Ovary (tissue), 9 donors: ENCODE data around the gene MOCS1. TPM values are rescaled to one million over a fixed set of nuclear protein-coding genes. Genes with fewer than 3 reads are reported as not detected.

ENCODE experiments used
- DNase-seq, 5 donors: peaks; one replicate each; pipeline ENCODE4 v3.0.0-alpha.2; 2019 to 2020
- H3K27ac ChIP-seq, 2 donors: fragments of 200-600 bp; one replicate each; pipeline versions ENCODE4 v1.5.1 to v1.8.0; 2019 to 2022
- H3K27me3 ChIP-seq: fragments of 200-600 bp; one replicate; pipeline ENCODE4 v1.8.0; 2022
- H3K36me3 ChIP-seq: fragments of 200-600 bp; sonication (generic); one replicate; pipeline ENCODE4 v1.5.1; 2019
- H3K4me1 ChIP-seq: one replicate; pipeline ENCODE4 v1.8.1; 2013; ENCODE audit warnings: mild to moderate bottlenecking, moderate library complexity; ENCODE audit not compliant: insufficient read depth
- H3K4me3 ChIP-seq: fragments of 200-600 bp; sonication (generic); one replicate; pipeline ENCODE4 v1.5.1; 2017
- H3K9me3 ChIP-seq, 2 donors: fragments of 200-600 bp in 1 of 2; sonication (generic) in 1 of 2; one replicate each; pipeline versions ENCODE4 v1.5.1 to v1.8.1; 2013 to 2019; ENCODE audit warnings: mild to moderate bottlenecking in 1 of 2, moderate library complexity in 1 of 2
- EP300 ChIP-seq: sonication (generic); formaldehyde crosslinking; IDR thresholded peaks from one replicate; pipeline ENCODE4 v1.6.1; 2017; ENCODE audit warnings: antibody characterized with exemption
- POLR2A ChIP-seq: fragments of 450-650 bp; IDR thresholded peaks from one replicate; pipeline ENCODE4 v1.6.1; 2017; ENCODE audit warnings: antibody characterized with exemption, mild to moderate bottlenecking, moderate library complexity
- WGBS, 3 donors: extraction: QIAGEN DNeasy Blood & Tissue Kit in 1 of 3; methylation state at CpG; one replicate each; pipeline versions ENCODE4 v1.1.5 to v1.1.7; 2013 to 2017; 5-methylcytosine and 5-hydroxymethylcytosine counted together
- intact Hi-C, 4 donors: fragments of 100-400 bp; cut with DNase I; formaldehyde crosslinking; loops; one replicate each; pipeline versions ENCODE4 v1.11.0 to v1.15.1; 2022 to 2023
- polyA plus RNA-seq, 2 donors: library from polyadenylated mRNA; stranded (reverse); fragments of 200-250 nt in 1 of 2; fragments of 350-450 nt in 1 of 2; fragmentation: Illumina TruSeq in 1 of 2; extraction: RNeasy Lipid Tissue Mini Kit (QIAGEN cat#74804) in 1 of 2; gene quantifications; one replicate each; pipeline ENCODE4 v1.2.3, GENCODE V29; 2013 to 2014
- total RNA-seq, 7 donors: library from RNA; depleted of rRNA in 2 of 7; stranded (reverse); fragments of >200 nt in 2 of 7; fragmentation: NEBNext Ultra II Directional in 3 of 7; extraction: Animal tissue kit (Norgen Biotek cat#: 25700) in 3 of 7; gene quantifications; one replicate each; pipeline versions ENCODE4 v1.1.0 to v1.2.4, GENCODE V29; 2016 to 2023
- TF ChIP-seq, protein P1 (sequence below), 3 donors: fragments of 450-650 bp in 2 of 3; fragments of 200-600 bp in 1 of 3; IDR thresholded peaks; one replicate each; pipeline versions ENCODE4 v1.5.1 to v1.8.0; 2016 to 2022; ENCODE audit warnings: antibody characterized with exemption in 3 of 3, mild to moderate bottlenecking in 1 of 3
- donor health status: DM: no; HTN: no; CAD: no; lungs with moderate emphysema.
- donor health status: DM: no; HTN: no; CAD: no.
- donor health status: Bipolar disorder and iron deficiency.
- donor health status: DM: yes; HTN: yes; CAD: no.
- donor health status: DM: no; HTN: no; CAD: no.
- donor health status: DM: yes; HTN: yes; CAD: no.

Gene MOCS1
- total and polyA plus RNA-seq, 9 donors, result 10.9 to 21.8 (median 16.7) TPM

DNA sequence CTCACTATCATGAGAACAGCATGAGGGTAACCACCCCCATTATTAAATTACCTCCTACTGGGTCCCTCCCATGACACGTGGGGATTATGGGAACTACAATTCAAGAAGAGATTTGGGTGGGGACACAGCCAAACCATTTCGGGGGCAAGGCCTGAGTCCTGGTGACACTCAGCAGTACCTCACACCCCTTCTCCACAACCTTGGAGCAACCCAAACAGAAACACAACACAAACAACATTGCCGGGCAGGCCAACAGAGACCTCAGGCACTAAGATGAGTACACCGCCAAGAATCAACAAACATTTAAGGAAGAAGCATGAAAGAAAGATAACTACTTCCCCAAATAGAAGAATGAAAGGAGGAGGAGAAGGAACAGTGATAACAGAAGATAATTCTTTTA is 16.9 kb downstream of the MOCS1 start:
- WGBS, 3 donors, result 19 to 41% (median 22%) methylated on average over 4 of the region's 4 CpGs
- H3K27me3 ChIP-seq, result no peaks in the 10 kb centered on the region
- H3K4me3 ChIP-seq, result no peak overlapping the region
- TF ChIP-seq EP300 (no peak), POLR2A (no peak)
- no peak overlapping the region for H3K27ac ChIP-seq
- no peaks in the 10 kb centered on the region for H3K36me3 ChIP-seq
- H3K9me3 ChIP-seq, result no peaks in the 10 kb centered on the region
- intact Hi-C loops, result no loop called here
- no peak for DNase-seq
- no peaks in the 10 kb centered on the region for H3K4me1 ChIP-seq

DNA sequence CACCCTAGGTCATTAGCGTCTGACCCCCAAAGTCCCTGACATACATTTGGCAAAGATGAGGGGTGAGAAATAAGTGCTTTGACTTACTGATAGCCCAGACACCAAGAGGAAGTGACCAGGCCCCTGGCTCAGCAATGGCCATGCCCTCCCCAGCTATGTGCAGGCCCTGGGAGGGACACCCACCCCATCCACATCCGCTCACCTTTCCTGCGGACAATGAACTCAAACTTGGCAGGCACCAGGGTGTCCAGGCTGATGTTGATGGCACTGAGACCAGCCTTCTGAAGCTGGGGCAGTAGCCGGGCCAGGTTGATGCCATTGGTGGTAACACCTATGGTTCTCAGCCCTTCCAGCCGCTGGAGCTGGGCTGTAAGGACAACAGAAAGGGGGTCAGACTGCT is 18.4 kb downstream of the MOCS1 start:
- no peak for TF ChIP-seq EP300
- no peak for TF ChIP-seq POLR2A
- TF ChIP-seq, protein P1, sequence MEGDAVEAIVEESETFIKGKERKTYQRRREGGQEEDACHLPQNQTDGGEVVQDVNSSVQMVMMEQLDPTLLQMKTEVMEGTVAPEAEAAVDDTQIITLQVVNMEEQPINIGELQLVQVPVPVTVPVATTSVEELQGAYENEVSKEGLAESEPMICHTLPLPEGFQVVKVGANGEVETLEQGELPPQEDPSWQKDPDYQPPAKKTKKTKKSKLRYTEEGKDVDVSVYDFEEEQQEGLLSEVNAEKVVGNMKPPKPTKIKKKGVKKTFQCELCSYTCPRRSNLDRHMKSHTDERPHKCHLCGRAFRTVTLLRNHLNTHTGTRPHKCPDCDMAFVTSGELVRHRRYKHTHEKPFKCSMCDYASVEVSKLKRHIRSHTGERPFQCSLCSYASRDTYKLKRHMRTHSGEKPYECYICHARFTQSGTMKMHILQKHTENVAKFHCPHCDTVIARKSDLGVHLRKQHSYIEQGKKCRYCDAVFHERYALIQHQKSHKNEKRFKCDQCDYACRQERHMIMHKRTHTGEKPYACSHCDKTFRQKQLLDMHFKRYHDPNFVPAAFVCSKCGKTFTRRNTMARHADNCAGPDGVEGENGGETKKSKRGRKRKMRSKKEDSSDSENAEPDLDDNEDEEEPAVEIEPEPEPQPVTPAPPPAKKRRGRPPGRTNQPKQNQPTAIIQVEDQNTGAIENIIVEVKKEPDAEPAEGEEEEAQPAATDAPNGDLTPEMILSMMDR (IDR thresholded peaks at IDR 0.05), result no peak
- Histone ChIP-seq H3K36me3 (no peaks in the 10 kb centered on the region), H3K27ac (no peak overlapping the region), H3K4me3 (no peak overlapping the region), H3K27me3 (no peaks in the 10 kb centered on the region), H3K4me1 (no peaks in the 10 kb centered on the region), H3K9me3 (no peaks in the 10 kb centered on the region)
- DNase-seq, result no peak
- intact Hi-C loops, result no loop called here
- 95 to 98% (median 97%) methylated on average over 5 of the region's 5 CpGs for WGBS, 3 donors

DNA sequence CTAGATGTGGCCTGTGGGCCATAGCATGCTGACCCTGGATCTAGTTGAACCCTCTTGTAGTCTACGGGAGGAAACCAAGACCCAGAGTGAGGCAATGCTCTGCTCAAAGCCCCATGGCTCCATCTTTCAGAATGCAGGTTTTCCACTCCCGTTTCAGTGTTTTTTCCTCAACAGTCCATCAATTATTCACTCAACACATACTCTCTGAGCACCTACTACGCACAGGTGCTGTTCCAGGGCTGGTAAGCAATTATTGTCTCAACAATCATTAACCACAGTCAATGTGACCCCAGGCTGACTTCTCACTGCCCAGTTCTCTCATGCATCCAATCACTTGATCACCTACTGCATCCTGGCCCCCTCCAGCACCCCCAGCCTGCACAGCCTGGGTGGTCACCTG is 20.0 kb downstream of the MOCS1 start:
- H3K36me3 ChIP-seq, result no peaks in the 10 kb centered on the region
- TF ChIP-seq POLR2A (no peak), EP300 (no peak)
- TF ChIP-seq, protein P1 (IDR thresholded peaks at IDR 0.05), result no peak

DNA sequence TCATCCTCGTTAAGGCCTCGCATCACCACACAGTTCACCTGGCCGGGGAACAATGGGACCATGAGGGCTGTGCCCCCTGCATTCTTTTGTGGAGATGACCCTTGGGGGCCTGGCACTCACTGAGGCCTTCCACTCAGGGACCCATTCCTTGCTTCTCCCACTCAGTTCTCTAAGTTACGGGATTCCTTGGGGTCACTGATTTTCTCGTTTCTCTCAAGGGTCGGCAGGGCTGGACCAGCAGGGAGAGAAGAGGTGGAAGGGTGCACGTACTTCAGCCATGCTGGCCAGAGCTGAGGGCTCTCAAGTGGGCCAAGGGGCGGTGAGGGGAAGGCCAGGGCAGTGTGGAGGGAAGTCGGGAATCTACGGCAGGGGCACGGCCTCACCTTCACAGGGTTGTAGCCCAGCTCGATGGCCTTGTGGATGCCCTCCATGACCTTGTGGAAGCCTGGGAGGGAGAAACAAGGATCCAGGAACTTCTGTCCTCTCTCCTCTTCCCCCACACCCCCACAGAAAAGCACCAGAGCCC is 20.8 kb downstream of the MOCS1 start:
- Histone ChIP-seq H3K27me3 (no peaks in the 10 kb centered on the region), H3K4me1 (no peaks in the 10 kb centered on the region), H3K4me3 (no peak overlapping the region), H3K9me3 (no peaks in the 10 kb centered on the region), H3K27ac (no peak overlapping the region), H3K36me3 (no peaks in the 10 kb centered on the region)
- WGBS, 3 donors, result 95 to 96% (median 96%) methylated on average over 12 of the region's 12 CpGs
- intact Hi-C loops, result no loop called here
- DNase-seq, result no peak
- no peak for TF ChIP-seq POLR2A
- no peak for TF ChIP-seq EP300
- TF ChIP-seq, protein P1 (IDR thresholded peaks at IDR 0.05), result no peak

More for the DNA sequence above, 20.0 kb downstream of the MOCS1 start:
- no peaks in the 10 kb centered on the region for H3K27me3 ChIP-seq
- H3K27ac ChIP-seq, result no peak overlapping the region
- 94 to 99% (median 99%) methylated on average over 3 of the region's 3 CpGs for WGBS, 3 donors
- no peak for DNase-seq
- H3K4me3 ChIP-seq, result no peak overlapping the region
- H3K4me1 ChIP-seq, result no peaks in the 10 kb centered on the region
- H3K9me3 ChIP-seq, result no peaks in the 10 kb centered on the region
- intact Hi-C loops, result no loop called here

DNA sequence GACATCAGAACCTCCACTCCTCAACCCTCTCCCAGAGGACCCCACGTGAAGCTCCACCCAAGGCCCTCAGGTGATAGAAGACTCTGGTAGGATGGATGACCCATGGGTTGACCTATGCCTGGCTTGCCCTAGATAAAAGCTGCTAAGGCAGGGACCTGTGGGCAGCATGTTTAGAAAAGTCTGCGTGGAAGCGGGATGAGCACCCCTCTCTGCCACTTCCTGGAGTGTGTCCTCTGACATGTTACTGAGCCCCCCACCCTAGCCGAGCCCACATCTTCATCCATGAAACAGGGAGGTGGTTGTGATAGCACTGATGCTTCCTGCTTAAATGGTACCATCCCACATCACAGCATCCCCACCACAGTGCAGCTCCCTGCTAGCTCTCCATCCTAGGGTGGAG is 21.8 kb downstream of the MOCS1 start:
- DNase-seq, result no peak
- Histone ChIP-seq H3K36me3 (no peaks in the 10 kb centered on the region), H3K4me1 (no peaks in the 10 kb centered on the region), H3K27me3 (no peaks in the 10 kb centered on the region), H3K9me3 (no peaks in the 10 kb centered on the region), H3K27ac (no peak overlapping the region), H3K4me3 (no peak overlapping the region)
- TF ChIP-seq, protein P1 (IDR thresholded peaks at IDR 0.05), result no peak
- TF ChIP-seq EP300 (no peak), POLR2A (no peak)
- 96 to 100% (median 97%) methylated on average over 4 of the region's 4 CpGs for WGBS, 3 donors
- intact Hi-C loops, result no loop called here
